Calu3 (cell line): ENCODE results near the gene WHRN. TPM values are rescaled to one million over a fixed set of nuclear protein-coding genes. Genes with fewer than 3 reads are reported as not detected.

Experiments used
- BruUV-seq: library from RNA; stranded (reverse); fragments of 400-500 nt; replicated peaks from 2 replicates; lab custom pipeline; 2021; lab: Mats Ljungman, UMichigan
- CTCF ChIA-PET: fragments of 300-600 bp; sonication (Branson Sonifier 250); formaldehyde crosslinking; loops from one replicate; lab custom pipeline; 2022; ENCODE audit warnings: antibody characterized with exemption; lab: Charles Lee
- DNase-seq: peaks from one replicate; pipeline ENCODE4 v3.0.0; 2022
- H3K27ac Mint-ChIP-seq: one replicate; pipeline ENCODE4 v1.8.0; 2022; ENCODE audit warnings: mixed read lengths; ENCODE audit not compliant: unreplicated experiment
- H3K27me3 Mint-ChIP-seq: one replicate; pipeline ENCODE4 v1.8.0; 2022; ENCODE audit warnings: mixed read lengths; ENCODE audit not compliant: unreplicated experiment
- H3K36me3 Mint-ChIP-seq: one replicate; pipeline ENCODE4 v1.8.0; 2022; ENCODE audit warnings: mild to moderate bottlenecking, moderate library complexity, mixed read lengths; ENCODE audit not compliant: insufficient read depth, unreplicated experiment
- H3K4me1 Mint-ChIP-seq: one replicate; pipeline ENCODE4 v1.8.0; 2022; ENCODE audit warnings: mild to moderate bottlenecking, low read depth, mixed read lengths; ENCODE audit not compliant: unreplicated experiment
- H3K4me3 Mint-ChIP-seq: one replicate; pipeline ENCODE4 v1.8.0; 2022; ENCODE audit warnings: mild to moderate bottlenecking, low read depth, moderate library complexity, mixed read lengths; ENCODE audit not compliant: unreplicated experiment
- H3K9me3 Mint-ChIP-seq: one replicate; pipeline ENCODE4 v1.8.0; 2022; ENCODE audit warnings: low read depth, mixed read lengths; ENCODE audit not compliant: unreplicated experiment
- intact Hi-C: fragments of 100-400 bp; cut with micrococcal nuclease; formaldehyde crosslinking; loops from one replicate; pipeline ENCODE4 v1.10.0; 2022; ENCODE audit not compliant: unreplicated experiment
- total RNA-seq: library from RNA; stranded (reverse); gene quantifications from 2 replicates; pipeline ENCODE4 v1.2.3, GENCODE V29; 2022
- TF ChIP-seq, protein P1 (sequence below): fragments of 200-600 bp; IDR thresholded peaks from one replicate; pipeline ENCODE4 v1.8.0; 2022; ENCODE audit warnings: antibody characterized with exemption; ENCODE audit not compliant: unreplicated experiment

WHRN gene
- total RNA-seq, 1 experiment from 2014 or later, result 4.9 TPM

DNA sequence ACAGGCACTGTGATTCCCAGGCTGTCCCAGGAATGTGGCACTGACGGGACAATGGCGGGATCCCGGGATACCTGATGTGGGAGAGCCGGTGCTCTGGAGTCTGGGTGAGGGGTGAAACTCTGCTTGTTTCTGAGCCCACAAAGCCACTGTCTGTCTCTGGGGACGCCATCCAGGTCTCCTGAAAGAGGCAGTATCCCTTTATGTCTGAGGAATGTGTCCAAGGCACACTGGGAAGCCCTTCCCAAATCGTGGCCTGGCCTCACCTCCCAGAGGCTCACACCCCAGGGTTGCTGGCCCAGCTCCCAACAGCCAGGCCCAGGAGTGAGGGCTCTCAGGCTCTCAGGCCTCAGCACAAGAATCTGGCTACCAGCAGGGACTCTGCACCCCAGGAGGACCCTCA, 148.5 kb downstream of the WHRN start:
- H3K9me3 Mint-ChIP-seq, result no peaks in the 10 kb centered on the region
- H3K27ac Mint-ChIP-seq, result no peak overlapping the region

DNA sequence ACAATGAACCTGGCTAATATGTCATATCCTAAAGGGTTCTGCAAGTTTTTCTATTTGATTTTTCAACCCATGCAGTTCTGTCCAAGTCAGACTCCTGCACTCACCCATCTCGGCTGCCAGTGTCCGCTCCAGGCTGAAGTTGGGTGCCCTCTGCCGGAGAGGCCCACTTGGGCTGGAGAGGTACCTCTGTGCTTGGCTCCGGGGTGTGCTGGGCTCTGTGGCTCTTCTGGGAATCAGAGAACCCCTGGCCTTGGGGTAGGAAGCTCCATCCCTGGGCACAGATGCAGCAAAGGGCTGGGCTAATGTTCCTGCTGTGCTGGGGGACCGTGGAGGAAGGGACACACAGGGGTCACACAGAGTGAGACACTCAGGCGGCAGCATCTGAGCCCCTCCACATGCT, 149.5 kb downstream of the WHRN start:
- CTCF ChIA-PET, result interaction anchor here (0.5 kb wide), 1 partner anchor 43 kb away, joined by 4 read pairs; no protein-coding TSS in a partner anchor
- DNase-seq, result no peak
- intact Hi-C loops, result no loop called here
- Mint-ChIP-seq H3K4me3 (no peak overlapping the region), H3K9me3 (no peaks in the 10 kb centered on the region), H3K4me1 (no peaks in the 10 kb centered on the region), H3K36me3 (no peaks in the 10 kb centered on the region), H3K27ac (no peak overlapping the region), H3K27me3 (no peaks in the 10 kb centered on the region)
- no TSS peak for BruUV-seq
- TF ChIP-seq, protein P1, sequence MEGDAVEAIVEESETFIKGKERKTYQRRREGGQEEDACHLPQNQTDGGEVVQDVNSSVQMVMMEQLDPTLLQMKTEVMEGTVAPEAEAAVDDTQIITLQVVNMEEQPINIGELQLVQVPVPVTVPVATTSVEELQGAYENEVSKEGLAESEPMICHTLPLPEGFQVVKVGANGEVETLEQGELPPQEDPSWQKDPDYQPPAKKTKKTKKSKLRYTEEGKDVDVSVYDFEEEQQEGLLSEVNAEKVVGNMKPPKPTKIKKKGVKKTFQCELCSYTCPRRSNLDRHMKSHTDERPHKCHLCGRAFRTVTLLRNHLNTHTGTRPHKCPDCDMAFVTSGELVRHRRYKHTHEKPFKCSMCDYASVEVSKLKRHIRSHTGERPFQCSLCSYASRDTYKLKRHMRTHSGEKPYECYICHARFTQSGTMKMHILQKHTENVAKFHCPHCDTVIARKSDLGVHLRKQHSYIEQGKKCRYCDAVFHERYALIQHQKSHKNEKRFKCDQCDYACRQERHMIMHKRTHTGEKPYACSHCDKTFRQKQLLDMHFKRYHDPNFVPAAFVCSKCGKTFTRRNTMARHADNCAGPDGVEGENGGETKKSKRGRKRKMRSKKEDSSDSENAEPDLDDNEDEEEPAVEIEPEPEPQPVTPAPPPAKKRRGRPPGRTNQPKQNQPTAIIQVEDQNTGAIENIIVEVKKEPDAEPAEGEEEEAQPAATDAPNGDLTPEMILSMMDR, result no peak

More for the DNA sequence above, 148.5 kb downstream of the WHRN start:
- Mint-ChIP-seq H3K27me3 (no peaks in the 10 kb centered on the region), H3K4me3 (no peak overlapping the region), H3K36me3 (no peaks in the 10 kb centered on the region), H3K4me1 (no peaks in the 10 kb centered on the region)
- CTCF ChIA-PET, result no interaction called here
- DNase-seq, result no peak
- no TSS peak for BruUV-seq
- intact Hi-C loops, result no loop called here
- TF ChIP-seq, protein P1, result no peak

Other genes starting within 250 kb of the WHRN start
- gene ORM1, start 182.4 kb downstream of the WHRN start, total RNA-seq, result not detected in 2 replicates
- gene ORM2, start 175.6 kb downstream of the WHRN start, total RNA-seq, result not detected in 2 replicates
- 3.9 and 5.8 TPM in 2 replicates for gene AKNA, start 117.5 kb downstream of the WHRN start, total RNA-seq
- gene ATP6V1G1, start 82.3 kb upstream of the WHRN start, total RNA-seq, result 50.1 and 59.5 TPM in 2 replicates
- 6.2 and 7.0 TPM in 2 replicates for gene TMEM268, start 105.8 kb upstream of the WHRN start, total RNA-seq
- gene TEX53, start 152.3 kb upstream of the WHRN start, total RNA-seq, result not detected in 2 replicates
- not detected in 2 replicates for gene TEX48, start 176.7 kb upstream of the WHRN start, total RNA-seq